Upper lobe of right lung (tissue), 1 donor: ENCODE measurements around the gene ZNF394. TPM values are rescaled to one million over a fixed set of nuclear protein-coding genes. Genes with fewer than 3 reads are reported as not detected.
A peak's percentile ranks its signal among the peaks of the same experiment; 100 is the strongest.

ENCODE experiments used
- ATAC-seq: fragments of 200-7000 bp; cut with Tn5 transposase; one replicate; pipeline ENCODE4 v1.9.1; 2020; ENCODE audit warnings: mild to moderate bottlenecking, moderate library complexity
- DNase-seq: peaks from one replicate; pipeline ENCODE4 v3.0.0-alpha.2; 2020
- H3K27ac ChIP-seq: fragments of 200-600 bp; one replicate; pipeline ENCODE4 v1.8.0; 2022
- H3K27me3 ChIP-seq: fragments of 200-600 bp; one replicate; pipeline ENCODE4 v1.8.0; 2022; ENCODE audit warnings: mild to moderate bottlenecking
- H3K36me3 ChIP-seq: fragments of 200-600 bp; one replicate; pipeline ENCODE4 v1.8.0; 2022
- H3K4me1 ChIP-seq: fragments of 200-600 bp; one replicate; pipeline ENCODE4 v1.8.0; 2022
- H3K4me3 ChIP-seq: fragments of 200-600 bp; one replicate; pipeline ENCODE4 v1.8.0; 2022; ENCODE audit warnings: mild to moderate bottlenecking
- H3K9me3 ChIP-seq: fragments of 200-600 bp; one replicate; pipeline ENCODE4 v1.8.0; 2022
- CTCF ChIP-seq: fragments of 200-600 bp; IDR thresholded peaks from one replicate; pipeline ENCODE4 v1.8.0; 2022; ENCODE audit warnings: antibody characterized with exemption
- intact Hi-C: fragments of 100-400 bp; cut with DNase I; formaldehyde crosslinking; loops from one replicate; pipeline ENCODE4 v1.11.0; 2022
- total RNA-seq: library from RNA; stranded (reverse); fragmentation: NEBNext Ultra II Directional; extraction: Animal tissue kit (Norgen Biotek cat#: 25700); gene quantifications from one replicate; pipeline ENCODE4 v1.2.1, GENCODE V29; 2021
- donor health status: DM: no; HTN: yes; CAD: no; lungs with severe emphysema.

ZNF394 gene
- total RNA-seq, 1 donor from 2014 or later = 34.5 TPM

GRCh38 chr7:99490878-99491277, 9.2 kb downstream of the ZNF394 start:
- intact Hi-C loops = no loop called here
- Histone ChIP-seq H3K27ac (no peak overlapping the region), H3K9me3 (peaks cover 11% of the 10 kb centered on the region), H3K27me3 (no peaks in the 10 kb centered on the region), H3K4me1 (no peaks in the 10 kb centered on the region), H3K36me3 (peaks cover 45% of the 10 kb centered on the region), H3K4me3 (no peak overlapping the region)
- no peak for TF ChIP-seq CTCF
- DNase-seq = no peak
- no peak for ATAC-seq

DNA sequence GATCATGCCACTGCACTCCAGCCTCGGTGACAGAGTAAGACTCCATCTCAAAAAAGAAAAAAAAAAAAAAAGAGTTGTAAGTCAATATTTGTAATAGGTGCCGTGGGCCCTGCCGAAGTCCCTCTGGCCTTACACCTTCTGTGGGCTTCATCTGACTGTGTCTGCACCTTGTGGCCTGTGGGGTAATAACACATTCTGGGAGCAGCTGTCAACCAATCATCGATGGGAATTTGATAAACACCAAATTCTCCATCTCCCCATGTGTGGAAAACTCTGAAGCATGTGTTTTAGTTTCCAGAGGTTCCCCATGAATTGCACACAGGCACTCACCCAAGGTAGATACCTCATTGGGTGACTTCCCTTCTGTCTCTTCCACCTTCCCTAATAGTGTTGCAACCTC, 10.8 kb downstream of the ZNF394 start:
- no peak for TF ChIP-seq CTCF
- intact Hi-C loops = no loop called here
- peaks cover 40% of the 10 kb centered on the region for H3K36me3 ChIP-seq
- H3K4me3 ChIP-seq = no peak overlapping the region
- H3K4me1 ChIP-seq = no peaks in the 10 kb centered on the region
- H3K27me3 ChIP-seq = no peaks in the 10 kb centered on the region
- no peak for DNase-seq
- ATAC-seq = no peak
- H3K27ac ChIP-seq = no peak overlapping the region
- peaks cover 4% of the 10 kb centered on the region for H3K9me3 ChIP-seq

- intact Hi-C loops = no loop called here
- H3K4me1 ChIP-seq = no peaks in the 10 kb centered on the region
- ATAC-seq (no peak), DNase-seq (no peak)
- H3K27me3 ChIP-seq = no peaks in the 10 kb centered on the region
- peaks cover 33% of the 10 kb centered on the region for H3K36me3 ChIP-seq
- H3K4me3 ChIP-seq = no peak overlapping the region
- no peak overlapping the region for H3K27ac ChIP-seq
- TF ChIP-seq CTCF = no peak
- H3K9me3 ChIP-seq = no peaks in the 10 kb centered on the region
Measured at GRCh38 chr7:99485094-99485493, 15.0 kb downstream of the ZNF394 start.

DNA sequence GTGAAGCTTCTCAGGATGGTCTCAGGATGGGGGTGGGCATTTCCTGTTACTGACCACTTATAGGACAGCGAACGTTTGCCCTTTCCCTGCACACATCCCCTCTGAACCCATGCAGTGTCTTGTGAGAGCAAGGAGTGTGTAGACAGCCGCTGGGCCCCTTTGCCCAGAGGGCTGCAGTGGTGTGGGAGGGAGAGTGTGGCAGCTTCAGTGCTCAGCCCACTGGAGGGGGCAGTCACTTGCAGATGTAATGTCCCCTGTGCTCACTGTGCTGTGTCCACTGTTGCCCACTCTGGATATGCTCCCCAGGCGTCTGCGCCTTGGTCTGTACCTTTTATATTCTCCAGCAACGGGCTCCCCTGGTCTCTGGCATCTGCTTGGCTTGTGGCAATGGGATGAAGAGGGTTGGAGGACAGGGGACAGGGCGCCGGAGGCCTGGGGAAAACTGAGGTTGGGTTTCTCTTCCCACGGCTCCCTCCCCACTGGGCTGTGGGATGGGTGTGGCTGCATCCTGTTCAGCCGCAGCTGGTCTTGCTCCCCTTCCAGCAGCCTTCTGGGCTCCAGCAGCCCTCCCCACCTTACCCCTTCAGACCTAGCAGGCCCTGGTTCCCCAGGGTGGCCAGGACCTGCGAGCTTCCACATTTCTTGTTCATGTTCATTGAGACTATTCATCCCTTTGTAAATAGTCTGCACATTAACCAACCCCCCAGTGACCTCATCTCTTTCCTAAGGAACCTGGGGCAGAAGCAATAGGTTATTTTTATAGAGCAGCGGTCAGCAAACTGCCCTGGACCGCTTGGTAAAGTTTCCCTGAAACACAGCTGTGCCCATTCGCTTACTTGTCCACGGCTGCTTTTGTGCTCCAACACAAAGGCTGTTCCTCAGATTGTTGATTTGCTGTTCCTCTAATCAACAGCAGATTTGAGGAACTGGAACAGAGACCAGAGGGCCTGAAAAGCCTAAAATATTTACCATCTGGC, 21.3 kb downstream of the ZNF394 start:
- ATAC-seq = peak; percentile 54
- Histone ChIP-seq H3K4me3 (no peak overlapping the region), H3K4me1 (peaks cover 8% of the 10 kb centered on the region), H3K36me3 (peaks cover 11% of the 10 kb centered on the region), H3K9me3 (no peaks in the 10 kb centered on the region), H3K27me3 (no peaks in the 10 kb centered on the region), H3K27ac (no peak overlapping the region)
- TF ChIP-seq CTCF = no peak
- DNase-seq = no peak
- intact Hi-C loops = no loop called here

DNA sequence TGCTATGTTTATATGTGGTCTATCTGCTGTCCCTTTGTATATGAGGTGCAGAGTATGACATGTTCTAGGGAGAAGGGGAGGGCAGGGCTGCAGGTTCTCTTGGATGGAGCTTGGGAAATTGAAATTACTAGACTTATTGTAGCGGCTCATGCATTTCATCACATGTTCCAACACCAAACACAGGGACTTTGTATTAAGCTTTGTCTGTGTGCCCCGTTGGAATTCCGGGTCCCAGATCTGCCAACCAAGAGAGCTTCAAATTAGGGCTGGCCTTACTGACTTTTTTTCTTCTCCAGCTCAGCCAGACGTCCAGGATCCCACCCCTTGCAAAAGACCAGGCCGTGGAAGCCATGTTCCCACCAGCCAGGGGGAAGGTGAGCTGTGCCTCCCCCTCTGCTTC, 24.0 kb downstream of the ZNF394 start:
- intact Hi-C loops = no loop called here
- no peaks in the 10 kb centered on the region for H3K9me3 ChIP-seq
- TF ChIP-seq CTCF = no peak
- no peak overlapping the region for H3K27ac ChIP-seq
- H3K4me1 ChIP-seq = peaks cover 22% of the 10 kb centered on the region
- H3K27me3 ChIP-seq = no peaks in the 10 kb centered on the region
- no peak for DNase-seq
- no peak for ATAC-seq
- no peak overlapping the region for H3K4me3 ChIP-seq
- no peaks in the 10 kb centered on the region for H3K36me3 ChIP-seq
